Heart right ventricle (tissue), 16 donors: ENCODE data around the gene KRT34. TPM values are rescaled to one million over a fixed set of nuclear protein-coding genes. Genes with fewer than 3 reads are reported as not detected.
"Not testable (repeated sequence)": the region's sequence is repeated elsewhere in the genome, so short reads cannot be mapped to it uniquely, and the experiment has no call there.

Experiments
- ATAC-seq, 8 donors: fragments of 200-7000 bp; cut with Tn5 transposase; one replicate each; pipeline ENCODE4 v1.9.1; 2020; ENCODE audit warnings: mild to moderate bottlenecking in 8 of 8, moderate library complexity in 8 of 8, moderate number of reproducible peaks in 1 of 8
- DNase-seq, 2 donors: peaks; one replicate each; pipeline ENCODE4 v3.0.0-alpha.2; 2020
- H3K27ac ChIP-seq, 10 donors: fragments of 200-600 bp; sonication (generic) in 2 of 10; one replicate each; pipeline versions ENCODE4 v1.5.0 to v1.8.0; 2020 to 2022; ENCODE audit warnings: mild to moderate bottlenecking in 3 of 10
- H3K27me3 ChIP-seq, 7 donors: fragments of 200-600 bp; one replicate each; pipeline ENCODE4 v1.8.0; 2021 to 2022; ENCODE audit warnings: mild to moderate bottlenecking in 2 of 7
- H3K36me3 ChIP-seq, 9 donors: fragments of 200-600 bp; sonication (generic) in 1 of 9; one replicate each; pipeline versions ENCODE4 v1.5.0 to v1.8.0; 2020 to 2022; ENCODE audit warnings: mild to moderate bottlenecking in 2 of 9
- H3K4me1 ChIP-seq, 9 donors: fragments of 200-600 bp; sonication (generic) in 1 of 9; one replicate each; pipeline versions ENCODE4 v1.5.0 to v1.8.0; 2020 to 2022; ENCODE audit warnings: mild to moderate bottlenecking in 4 of 9
- H3K4me3 ChIP-seq, 10 donors: fragments of 200-600 bp; sonication (generic) in 2 of 10; one replicate each; pipeline versions ENCODE4 v1.5.0 to v1.8.0; 2020 to 2022; ENCODE audit warnings: mild to moderate bottlenecking in 7 of 10, moderate library complexity in 2 of 10
- H3K9me3 ChIP-seq, 11 donors: fragments of 200-600 bp in 10 of 11; sonication (generic) in 2 of 11; one replicate each; pipeline versions ENCODE4 v1.5.0 to v1.8.0; 2013 to 2022; ENCODE audit warnings: mild to moderate bottlenecking in 2 of 11, control low read depth in 1 of 11, moderate library complexity in 1 of 11
- WGBS, 2 donors: extraction: QIAGEN DNeasy Blood & Tissue Kit; methylation state at CpG; one replicate each; pipeline ENCODE4 v1.1.7; 2013; ENCODE audit warnings: inconsistent platforms in 1 of 2; 5-methylcytosine and 5-hydroxymethylcytosine counted together
- intact Hi-C, 10 donors: fragments of 100-400 bp; cut with DNase I; formaldehyde crosslinking; loops; one replicate each; pipeline versions ENCODE4 v1.11.1 to v1.14.2; 2022
- polyA plus RNA-seq, 2 donors: library from polyadenylated mRNA; stranded (reverse); fragments of 200-250 nt; gene quantifications; one replicate each; pipeline ENCODE4 v1.2.3, GENCODE V29; 2013
- total RNA-seq, 10 donors: library from RNA; stranded (reverse); fragmentation: NEBNext Ultra II Directional in 3 of 10; extraction: Animal tissue kit (Norgen Biotek cat#: 25700) in 3 of 10; gene quantifications; one replicate each; pipeline versions ENCODE4 v1.2.1 to v1.2.4, GENCODE V29; 2021 to 2023
- TF ChIP-seq, protein P1 (sequence below), 9 donors: fragments of 200-600 bp; sonication (generic) in 2 of 9; IDR thresholded peaks; one replicate each; pipeline versions ENCODE4 v1.5.0 to v1.8.0; 2021 to 2022; ENCODE audit warnings: antibody characterized with exemption in 9 of 9, mild to moderate bottlenecking in 5 of 9, moderate library complexity in 1 of 9
- donor health status: Arrhythmogenic right ventricular cardiomyopathy.
- donor health status: ischemic (EF 13 %, LVEDD 7.1; RV severe dilation, severe dysfunction).
- donor health status: healthy with polysubstance abuse.
- donor health status: DM: no; HTN: yes; CAD: no.
- donor health status: DM: no; HTN: no; CAD: no.
- donor health status: ischemic (EF 25% LVEDD 6.9; RV normal size, moderate dysfunction).
- donor health status: ischemic (EF 25% LVEDD 5.7; RV mildly dilated, moderate dysfunction).
- donor health status: healthy.
- donor health status: DM: yes; HTN: yes; CAD: no.
- donor health status: Ischemic cardiomyopathy.
- donor health status: ischemic (EF 35%, LVEDD 5.7; RV mildly dilated, moderate dysfunction).
- donor health status: nonischemic (EF 11% LVEDD 7.7; RV severe dilation, severe dysfunction).
- donor health status: DM: yes; HTN: yes; CAD: no.
- donor health status: PGD.
- donor health status: ischemic (EF 29% LVEDD 5.4; RV normal size, mild dysfunction).
- donor health status: nonischemic (EF 23%, LVEDD 6.1; RV moderate dilation, normal function).

KRT34 gene
- total and polyA plus RNA-seq, 12 donors, result not detected

DNA sequence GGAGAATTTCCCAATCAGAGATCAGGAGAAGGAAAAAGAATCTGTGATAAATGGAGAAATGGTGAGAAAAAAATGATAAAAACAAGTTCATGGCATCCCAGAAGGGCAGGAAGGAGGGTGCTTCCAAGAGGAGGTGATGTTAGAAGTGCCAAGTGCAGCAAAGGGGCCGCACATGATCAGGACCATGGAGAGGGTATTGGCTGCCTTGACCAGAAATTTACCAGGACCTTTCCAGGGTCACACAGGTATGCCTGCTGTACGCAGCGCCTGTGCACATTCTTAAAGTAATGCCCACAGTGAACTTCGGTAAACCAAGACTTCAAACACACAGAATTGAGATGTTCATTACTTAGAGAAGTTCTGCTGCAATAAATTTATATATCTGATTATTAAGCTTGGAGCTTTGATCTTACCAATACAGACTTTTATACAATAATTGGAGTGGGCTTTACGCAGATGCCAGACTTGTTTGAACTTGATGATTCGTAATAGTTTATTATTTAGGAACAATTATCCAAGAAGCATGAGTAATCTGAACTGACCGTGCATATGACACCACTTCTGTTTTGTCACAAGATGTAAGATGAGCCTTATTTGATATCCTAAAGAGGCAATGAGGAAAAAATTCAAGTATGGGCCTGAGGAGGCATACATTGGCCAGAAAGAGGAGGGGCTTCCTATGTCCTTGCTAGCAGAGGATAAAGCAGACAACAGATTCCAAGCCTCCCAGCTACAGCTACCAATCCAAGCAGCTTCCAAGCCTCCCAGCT lies 29.3 kb downstream of the KRT34 start:
- TF ChIP-seq, protein P1, sequence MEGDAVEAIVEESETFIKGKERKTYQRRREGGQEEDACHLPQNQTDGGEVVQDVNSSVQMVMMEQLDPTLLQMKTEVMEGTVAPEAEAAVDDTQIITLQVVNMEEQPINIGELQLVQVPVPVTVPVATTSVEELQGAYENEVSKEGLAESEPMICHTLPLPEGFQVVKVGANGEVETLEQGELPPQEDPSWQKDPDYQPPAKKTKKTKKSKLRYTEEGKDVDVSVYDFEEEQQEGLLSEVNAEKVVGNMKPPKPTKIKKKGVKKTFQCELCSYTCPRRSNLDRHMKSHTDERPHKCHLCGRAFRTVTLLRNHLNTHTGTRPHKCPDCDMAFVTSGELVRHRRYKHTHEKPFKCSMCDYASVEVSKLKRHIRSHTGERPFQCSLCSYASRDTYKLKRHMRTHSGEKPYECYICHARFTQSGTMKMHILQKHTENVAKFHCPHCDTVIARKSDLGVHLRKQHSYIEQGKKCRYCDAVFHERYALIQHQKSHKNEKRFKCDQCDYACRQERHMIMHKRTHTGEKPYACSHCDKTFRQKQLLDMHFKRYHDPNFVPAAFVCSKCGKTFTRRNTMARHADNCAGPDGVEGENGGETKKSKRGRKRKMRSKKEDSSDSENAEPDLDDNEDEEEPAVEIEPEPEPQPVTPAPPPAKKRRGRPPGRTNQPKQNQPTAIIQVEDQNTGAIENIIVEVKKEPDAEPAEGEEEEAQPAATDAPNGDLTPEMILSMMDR (IDR thresholded peaks at IDR 0.05), result no peak
- Histone ChIP-seq H3K4me1 (no peaks in the 10 kb centered on the region), H3K9me3 (peaks cover 0 to 9% (median 0%) of the 10 kb centered on the region in 11 donors), H3K27ac (no peak overlapping the region), H3K4me3 (no peak overlapping the region), H3K27me3 (peaks cover 0 to 25% (median 17%) of the 10 kb centered on the region in 7 donors), H3K36me3 (no peaks in the 10 kb centered on the region)
- DNase-seq, result no peak
- no peak for ATAC-seq
- WGBS, 2 donors, result 80% methylated on average over 7 of the region's 7 CpGs
- intact Hi-C loops, result loop anchor here in 1 of 10 donors (10.0 kb wide), 1 partner anchor 1758 kb away; no protein-coding TSS in a partner anchor

DNA sequence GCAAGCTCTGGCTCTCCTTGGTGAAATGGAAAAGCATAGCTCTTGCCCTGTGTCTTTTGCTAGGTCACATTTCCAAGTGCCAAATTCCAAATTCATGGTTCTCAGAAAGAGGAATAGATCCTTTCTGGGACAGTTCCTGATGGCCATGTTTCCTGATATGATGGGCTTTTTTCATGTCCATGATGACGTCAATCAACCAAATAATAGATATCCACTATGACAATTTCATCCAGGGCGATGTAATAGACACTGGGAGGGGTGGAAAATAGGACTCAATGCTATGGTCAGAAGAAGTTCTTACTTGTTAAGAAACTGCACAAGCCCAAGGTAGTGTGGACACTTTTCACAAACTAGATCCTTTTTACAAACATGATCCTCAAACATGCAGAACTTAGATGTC lies 30.9 kb downstream of the KRT34 start:
- no peak overlapping the region for H3K4me3 ChIP-seq
- no peaks in the 10 kb centered on the region for H3K4me1 ChIP-seq
- H3K27me3 ChIP-seq, result peaks cover 0 to 24% (median 13%) of the 10 kb centered on the region in 7 donors
- intact Hi-C loops, result loop anchor here in 1 of 10 donors (10.0 kb wide), 1 partner anchor 1756 kb away; no protein-coding TSS in a partner anchor
- no peak for ATAC-seq
- H3K36me3 ChIP-seq, result no peaks in the 10 kb centered on the region
- H3K27ac ChIP-seq, result no peak overlapping the region
- no peak for DNase-seq
- TF ChIP-seq, protein P1 (IDR thresholded peaks at IDR 0.05), result no peak
- WGBS, 2 donors, result 77 to 84% methylated on average over 2 of the region's 2 CpGs
- peaks cover 0 to 4% (median 0%) of the 10 kb centered on the region in 11 donors for H3K9me3 ChIP-seq

DNA sequence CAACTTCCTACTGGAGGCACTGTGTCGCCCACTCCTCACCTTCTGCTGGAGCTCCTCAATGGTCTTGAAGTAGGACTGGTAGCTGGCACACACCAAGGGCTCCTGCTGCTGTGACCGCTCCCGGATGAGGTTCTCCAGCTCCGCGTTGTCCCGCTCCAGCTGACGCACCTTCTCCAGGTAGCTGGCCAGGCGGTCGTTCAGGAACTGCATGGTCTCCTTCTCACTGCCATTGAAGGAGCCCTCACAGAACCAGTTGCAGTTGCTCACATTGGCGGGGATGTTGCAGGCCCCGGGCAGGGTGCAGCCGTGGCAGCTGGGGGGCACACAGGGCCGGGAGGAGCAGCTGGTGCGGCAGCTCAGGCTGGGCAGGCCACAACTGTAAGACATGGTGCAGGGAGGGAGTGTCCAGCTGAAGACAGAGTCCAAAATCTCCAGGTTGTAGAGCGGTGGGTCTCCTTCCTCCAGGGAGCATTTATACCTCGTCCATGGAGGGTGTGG lies 31.7 kb downstream of the KRT34 start, which contains the start of gene KRT33A:
TSS of gene KRT33A (minus strand) at position 448 of the 498 bp plus-strand sequence. CDS start at position 387, 61 bp downstream.
- not testable (repeated sequence) for DNase-seq, H3K4me3 ChIP-seq, H3K27ac ChIP-seq, ATAC-seq, H3K4me1 ChIP-seq, H3K36me3 ChIP-seq, H3K9me3 ChIP-seq
- peaks cover 0 to 22% (median 9%) of the 10 kb centered on the region in 7 donors for H3K27me3 ChIP-seq
- intact Hi-C loops, result loop anchor here in 1 of 10 donors (10.0 kb wide), 1 partner anchor 1756 kb away; no protein-coding TSS in a partner anchor
- WGBS, 2 donors, result 85 to 88% methylated on average over 16 of the region's 16 CpGs

DNA sequence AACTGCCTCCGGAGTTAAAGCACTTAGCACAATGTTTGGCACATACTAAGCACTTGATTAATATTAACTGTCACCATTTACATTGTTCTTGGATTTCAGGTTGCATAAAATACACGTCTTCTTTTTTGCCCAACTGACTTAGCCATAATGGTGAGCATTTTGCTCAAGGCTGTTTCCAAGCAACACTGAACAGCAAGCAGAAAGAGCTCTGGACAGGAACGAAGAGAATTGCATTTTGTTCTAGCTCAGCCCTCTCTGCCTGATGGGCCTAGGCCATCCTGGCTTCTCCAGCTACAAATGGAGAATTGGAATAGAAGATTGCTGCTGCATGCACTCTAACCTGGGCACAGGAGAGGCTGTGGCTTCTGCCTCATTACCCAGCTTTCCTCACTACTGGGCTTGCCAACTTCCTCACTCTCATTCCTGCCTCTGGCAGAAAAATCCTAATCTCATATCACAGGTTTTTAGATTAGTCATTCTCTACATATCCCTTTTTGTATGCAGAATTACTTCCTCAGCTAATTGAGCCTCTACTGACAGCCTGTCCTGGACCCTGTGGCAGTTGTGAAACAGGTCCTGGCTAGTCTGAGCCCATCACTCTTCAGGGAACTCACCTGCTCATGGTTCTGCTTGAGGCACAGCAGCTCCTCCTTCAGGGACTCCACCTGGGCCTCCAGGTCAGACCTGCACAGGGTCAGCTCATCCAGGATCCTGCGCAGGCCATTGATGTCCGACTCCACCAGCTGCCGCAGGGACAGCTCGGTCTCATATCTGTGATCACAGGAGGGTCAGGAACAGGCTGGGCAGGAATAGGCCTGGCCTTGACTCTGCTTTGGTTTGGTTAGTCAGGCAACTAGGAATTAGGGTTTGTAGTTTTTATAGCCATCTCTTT lies 34.0 kb downstream of the KRT34 start:
- Histone ChIP-seq H3K4me3 (no peak overlapping the region), H3K27me3 (peaks cover 0 to 19% (median 6%) of the 10 kb centered on the region in 7 donors), H3K27ac (no peak overlapping the region), H3K36me3 (no peaks in the 10 kb centered on the region), H3K4me1 (no peaks in the 10 kb centered on the region), H3K9me3 (no peaks in the 10 kb centered on the region)
- DNase-seq (no peak), ATAC-seq (no peak)
- intact Hi-C loops, result no loop called here
- WGBS, 2 donors, result 84 to 87% methylated on average over 7 of the region's 7 CpGs
- TF ChIP-seq, protein P1 (IDR thresholded peaks at IDR 0.05), result no peak

DNA sequence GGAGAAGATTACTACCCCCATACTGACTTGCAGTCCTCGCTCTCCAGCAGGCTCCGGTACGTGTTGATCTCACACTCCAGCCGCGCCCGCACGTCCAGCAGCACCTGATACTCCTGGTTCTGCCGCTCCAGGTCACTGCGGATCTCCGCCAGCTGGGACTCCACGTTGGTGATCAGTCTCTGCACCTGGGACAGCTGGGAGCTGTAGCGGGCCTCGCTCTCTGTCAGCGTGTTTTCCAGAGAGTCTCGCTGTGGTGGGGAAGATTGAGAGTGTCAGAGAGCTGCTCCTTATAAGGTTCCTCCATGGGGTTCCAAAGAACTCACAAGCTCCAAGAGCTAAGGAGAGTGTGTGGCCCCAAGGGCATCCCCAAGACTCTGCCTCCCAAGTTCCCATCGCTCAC lies 35.7 kb downstream of the KRT34 start:
- intact Hi-C loops, DNase-seq, H3K36me3 ChIP-seq, H3K27me3 ChIP-seq, H3K27ac ChIP-seq, ATAC-seq, H3K4me3 ChIP-seq, H3K4me1 ChIP-seq: not testable (repeated sequence)
- 88 to 91% methylated on average over 16 of the region's 16 CpGs for WGBS, 2 donors
- peaks cover 0 to 14% (median 0%) of the 10 kb centered on the region in 11 donors for H3K9me3 ChIP-seq
